GM21723 (cell line): ENCODE results near the gene TTC33.

Experiments used
- ATAC-seq: cut with Tn5 transposase; IDR thresholded peaks from one replicate; pipeline ENCODE4 v1.9.1; 2021; ENCODE audit warnings: mild to moderate bottlenecking, moderate library complexity; ENCODE audit not compliant: unreplicated experiment

Gene TTC33

GRCh38 chr5:40681363-40682153 lies 74.2 kb downstream of the TTC33 start:
- no peak for ATAC-seq

GRCh38 chr5:40680741-40681362 lies 74.9 kb downstream of the TTC33 start:
- ATAC-seq, result no peak

GRCh38 chr5:40679913-40680681 lies 75.7 kb downstream of the TTC33 start, which contains the start of gene PTGER4:
Gene PTGER4 (plus strand): TSS chr5:40679915. CDS start chr5:40680994, 1,079 bp downstream.
- peak; percentile 40 for ATAC-seq

DNA sequence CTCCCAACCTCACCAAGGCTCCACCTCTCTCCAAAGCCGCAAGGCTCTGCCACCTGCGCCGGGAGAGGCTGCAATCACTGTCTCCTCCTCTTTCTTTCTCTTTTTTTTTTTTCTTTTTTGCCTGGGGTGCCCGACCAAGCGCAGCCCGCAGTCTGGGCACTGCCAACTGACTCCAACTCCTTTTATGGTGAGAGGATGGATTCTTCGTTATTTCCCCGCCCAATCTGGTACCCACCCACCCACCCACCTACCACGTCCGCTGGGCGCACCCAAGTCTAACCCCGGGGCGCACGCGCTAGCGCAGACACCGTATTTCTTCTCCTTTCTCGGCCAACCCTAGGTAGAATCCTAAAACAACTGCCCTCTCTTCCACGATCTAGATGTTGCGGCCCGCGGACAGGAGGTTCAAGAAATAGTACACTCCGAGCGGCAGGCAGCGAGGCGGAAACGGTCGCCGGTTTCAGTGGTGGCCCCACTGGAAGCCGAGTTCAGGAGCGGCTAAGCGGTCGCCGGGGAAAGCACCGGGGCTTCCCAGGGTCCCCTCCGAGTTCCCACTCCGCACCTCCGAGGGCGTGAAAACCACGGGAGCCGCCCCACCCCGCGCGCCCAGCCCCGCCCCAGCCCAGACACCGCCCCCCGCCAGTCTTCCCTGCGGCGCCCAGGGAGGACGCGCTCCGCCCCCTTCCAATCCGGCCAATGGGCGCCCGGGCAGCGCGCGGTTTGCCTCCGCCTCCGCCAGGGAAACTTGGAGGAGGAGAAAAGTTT lies 76.4 kb downstream of the TTC33 start:
- ATAC-seq, result peak; percentile 83

- ATAC-seq, result no peak
These were observed 77.2 kb downstream of the TTC33 start for GRCh38 chr5:40678460-40679147.

- no peak for ATAC-seq
These were observed 77.7 kb downstream of the TTC33 start for GRCh38 chr5:40678026-40678425.

- ATAC-seq, result no peak
These were observed 78.3 kb downstream of the TTC33 start for GRCh38 chr5:40677456-40677855.

GRCh38 chr5:40676613-40677343 lies 79.0 kb downstream of the TTC33 start:
- ATAC-seq, result no peak

DNA sequence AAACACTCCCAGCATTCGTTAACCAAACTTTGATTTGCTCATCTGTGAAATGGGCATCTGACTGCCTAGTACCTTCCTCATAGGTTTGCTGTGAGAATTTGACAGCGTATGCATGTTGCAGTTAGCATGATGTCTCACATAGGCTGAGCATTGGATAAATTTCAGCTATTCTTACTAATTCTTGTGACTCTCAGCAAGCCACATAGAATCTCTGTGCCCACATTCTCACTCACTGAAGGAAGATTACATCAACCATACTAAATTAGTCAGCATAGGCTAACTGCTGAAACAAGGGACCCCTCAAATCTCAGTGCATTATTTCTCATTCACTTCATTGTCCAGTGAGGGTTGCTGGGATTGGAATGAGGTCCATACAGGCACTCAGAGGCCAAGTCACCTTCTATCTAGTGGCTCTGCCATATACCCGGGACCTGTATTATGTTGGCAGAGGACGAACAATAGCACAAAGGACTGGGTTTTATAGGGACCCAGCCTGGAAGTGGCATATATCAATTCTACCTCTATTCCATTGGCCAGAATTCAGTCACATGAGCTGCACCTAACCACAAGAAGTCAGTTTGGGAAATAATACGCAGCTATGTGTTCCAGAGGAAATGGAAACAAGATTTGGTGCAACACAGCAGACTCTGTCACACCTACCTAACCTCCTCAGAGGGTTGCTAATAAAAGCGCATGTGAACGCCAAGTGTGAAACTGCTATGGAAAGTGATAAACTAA lies 80.2 kb downstream of the TTC33 start:
- no peak for ATAC-seq

GRCh38 chr5:40674661-40675235 lies 81.0 kb downstream of the TTC33 start:
- ATAC-seq, result no peak

DNA sequence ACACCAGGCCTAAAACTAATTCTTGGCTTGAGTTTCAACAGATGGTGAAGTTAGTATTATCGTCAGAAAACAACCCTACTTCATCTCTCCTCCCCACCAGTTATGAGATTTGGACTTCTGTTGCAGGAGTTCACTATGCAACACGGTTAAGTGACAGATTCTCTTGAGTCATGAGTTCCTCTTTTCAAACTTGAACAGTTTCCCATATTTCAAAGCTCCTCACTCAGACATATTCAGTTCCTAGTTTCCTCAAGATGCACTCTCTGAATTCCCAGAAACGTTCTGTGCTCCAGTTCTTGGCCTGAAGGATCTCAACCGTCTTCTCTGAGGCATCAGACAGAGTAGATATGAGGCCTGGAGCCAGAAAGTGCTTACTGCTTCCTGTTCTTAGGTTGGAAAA lies 83.3 kb downstream of the TTC33 start:
- ATAC-seq, result no peak

DNA sequence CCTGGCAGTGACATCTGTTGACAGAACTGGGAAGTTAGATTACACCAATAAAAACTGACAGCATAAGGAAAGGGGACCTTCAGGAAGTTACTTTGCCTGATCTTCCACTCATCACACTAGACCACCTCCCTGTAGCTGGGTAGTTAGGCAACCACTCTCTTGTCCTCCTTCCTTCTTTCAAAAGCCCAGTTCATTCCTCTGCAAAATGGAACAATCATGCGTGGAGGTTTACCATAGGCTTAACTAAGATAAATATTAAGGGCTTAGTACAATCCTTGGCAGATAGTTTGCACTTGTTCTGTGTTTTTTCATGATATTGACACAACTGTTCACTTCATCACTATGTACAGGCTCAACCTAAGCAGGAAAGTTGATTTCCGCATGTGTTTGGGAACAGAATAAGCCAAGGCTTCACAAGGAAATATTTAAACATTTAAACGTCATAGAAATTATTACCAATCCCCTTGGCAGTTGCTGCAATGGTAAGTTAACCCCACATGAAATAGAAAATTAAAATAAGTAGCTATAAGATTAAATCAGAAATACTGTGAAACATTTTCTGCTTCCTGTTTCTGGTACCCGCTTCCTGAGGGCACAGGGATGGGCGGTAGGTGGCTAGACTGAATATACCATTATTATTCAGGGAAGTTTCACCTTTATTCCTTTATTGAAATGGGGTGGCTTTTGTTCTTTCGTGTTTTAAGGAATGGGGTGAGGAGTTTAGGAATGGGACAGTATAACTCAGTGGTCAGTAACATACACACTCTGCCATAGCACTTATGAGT lies 86.0 kb downstream of the TTC33 start:
- ATAC-seq, result no peak

- ATAC-seq, result no peak
These were observed 88.5 kb downstream of the TTC33 start for GRCh38 chr5:40667161-40667663.

DNA sequence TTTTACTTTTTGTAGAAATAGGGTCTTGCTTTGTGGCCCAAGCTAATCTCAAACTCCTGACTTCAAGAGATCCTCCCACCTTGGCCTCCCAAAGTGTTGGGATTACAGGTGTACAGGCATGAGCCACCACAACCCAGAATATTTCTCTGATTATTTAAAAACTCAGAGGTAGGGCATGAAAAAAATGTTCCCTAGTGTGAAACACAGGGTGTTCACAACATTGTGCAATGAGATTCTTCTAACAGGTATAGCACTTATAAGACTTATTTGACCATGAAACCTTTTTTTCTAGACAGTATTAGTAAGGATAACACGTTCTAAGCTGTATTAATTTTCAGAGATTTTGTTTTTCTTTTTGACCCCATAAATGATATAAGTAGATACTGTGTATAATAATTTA lies 89.1 kb downstream of the TTC33 start:
- ATAC-seq, result no peak

DNA sequence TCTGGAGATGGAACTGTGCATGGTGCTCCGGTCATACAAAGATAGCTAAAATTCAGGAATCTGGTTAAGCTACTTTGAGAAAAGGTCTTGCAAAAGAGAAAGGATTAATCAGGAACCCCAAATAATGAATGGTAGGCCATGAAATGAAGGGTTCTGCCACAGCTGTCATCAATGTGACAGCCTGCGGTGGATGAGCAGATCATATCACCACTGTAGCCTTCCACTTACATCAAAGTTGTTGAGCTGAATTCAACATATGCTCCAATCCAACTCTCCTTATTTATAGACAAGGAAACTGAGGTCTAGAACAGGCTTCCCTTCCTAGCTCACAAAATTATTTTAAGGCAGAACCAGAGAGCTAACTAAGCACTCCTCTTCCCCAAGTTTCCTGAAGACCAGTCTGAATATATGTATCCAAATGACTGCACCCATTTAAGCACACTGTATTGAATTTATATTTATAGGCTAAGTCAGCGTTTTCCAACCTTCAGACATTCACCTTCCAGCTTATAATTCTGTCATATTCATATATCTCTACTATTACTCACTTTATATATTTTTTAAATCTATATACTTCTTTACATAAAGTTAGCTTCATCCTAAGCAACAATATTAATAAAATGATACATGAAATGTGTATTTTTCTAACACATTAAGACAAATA lies 90.0 kb downstream of the TTC33 start:
- no peak for ATAC-seq

GRCh38 chr5:40660751-40661150 lies 95.0 kb downstream of the TTC33 start:
- ATAC-seq, result no peak

DNA sequence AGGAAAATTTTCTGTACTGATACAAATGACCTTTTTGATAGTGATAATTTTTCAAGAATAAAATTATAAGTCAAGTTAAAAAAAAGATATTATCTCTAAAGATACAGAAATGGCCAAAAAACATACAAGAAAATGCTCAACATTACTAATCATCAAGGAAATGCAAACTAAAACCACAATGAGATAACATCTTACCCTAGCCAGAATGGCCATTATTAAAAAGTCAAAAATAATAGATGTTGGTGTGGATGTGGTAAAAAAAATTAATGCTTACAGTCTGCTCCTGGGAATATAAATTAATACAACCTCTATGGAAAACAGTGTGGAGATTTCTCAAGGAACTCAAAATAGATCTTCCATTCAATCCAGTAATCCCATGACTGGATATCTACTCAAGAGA lies 99.0 kb downstream of the TTC33 start:
- no peak for ATAC-seq
